MM.1S (cell line): ENCODE data around the gene GSDMA.

Source experiments
- EZH2 ChIP-seq: fragments of 300-600 bp; sonication (generic); optimal IDR thresholded peaks from 2 replicates; pipeline ENCODE3; 2017; ENCODE audit warnings: low read depth, mild to moderate bottlenecking, antibody characterized with exemption, low read length, mixed read lengths
- TF ChIP-seq, protein P1 (sequence below): fragments of 300-600 bp; sonication (generic); IDR thresholded peaks from 2 replicates; pipeline ENCODE4 v1.5.1; 2016; ENCODE audit warnings: antibody characterized with exemption, low read length, mixed read lengths

DNA sequence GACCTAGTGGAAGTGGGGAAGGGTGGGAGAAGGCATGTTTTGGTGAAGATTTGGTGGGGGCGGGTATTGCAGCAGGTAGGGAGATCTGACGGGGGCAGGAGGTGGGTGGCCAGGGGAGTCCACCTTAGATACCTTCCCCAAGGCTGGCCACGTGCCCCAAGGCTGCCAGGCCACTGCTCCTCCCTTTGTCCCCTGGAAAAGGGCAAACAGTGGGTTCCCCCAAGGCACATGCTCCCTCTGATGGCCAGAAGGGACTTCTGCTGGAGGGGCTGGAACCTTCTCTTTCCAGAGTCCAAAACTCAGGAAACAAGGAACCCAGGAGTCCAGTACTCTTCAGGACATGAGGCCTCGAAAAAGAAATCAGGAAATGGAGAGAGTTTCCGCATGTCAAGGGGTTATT is 11.6 kb downstream of the GSDMA start:
- TF ChIP-seq EZH2, result no peak
- TF ChIP-seq, protein P1, sequence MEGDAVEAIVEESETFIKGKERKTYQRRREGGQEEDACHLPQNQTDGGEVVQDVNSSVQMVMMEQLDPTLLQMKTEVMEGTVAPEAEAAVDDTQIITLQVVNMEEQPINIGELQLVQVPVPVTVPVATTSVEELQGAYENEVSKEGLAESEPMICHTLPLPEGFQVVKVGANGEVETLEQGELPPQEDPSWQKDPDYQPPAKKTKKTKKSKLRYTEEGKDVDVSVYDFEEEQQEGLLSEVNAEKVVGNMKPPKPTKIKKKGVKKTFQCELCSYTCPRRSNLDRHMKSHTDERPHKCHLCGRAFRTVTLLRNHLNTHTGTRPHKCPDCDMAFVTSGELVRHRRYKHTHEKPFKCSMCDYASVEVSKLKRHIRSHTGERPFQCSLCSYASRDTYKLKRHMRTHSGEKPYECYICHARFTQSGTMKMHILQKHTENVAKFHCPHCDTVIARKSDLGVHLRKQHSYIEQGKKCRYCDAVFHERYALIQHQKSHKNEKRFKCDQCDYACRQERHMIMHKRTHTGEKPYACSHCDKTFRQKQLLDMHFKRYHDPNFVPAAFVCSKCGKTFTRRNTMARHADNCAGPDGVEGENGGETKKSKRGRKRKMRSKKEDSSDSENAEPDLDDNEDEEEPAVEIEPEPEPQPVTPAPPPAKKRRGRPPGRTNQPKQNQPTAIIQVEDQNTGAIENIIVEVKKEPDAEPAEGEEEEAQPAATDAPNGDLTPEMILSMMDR, result no peak
